ENCODE results near the gene KLHDC9. TPM values are rescaled to one million over a fixed set of nuclear protein-coding genes. Genes with fewer than 3 reads are reported as not detected.

KLHDC9 gene
- total RNA-seq, 1 donor from 2014 or later = 10.9 TPM

DNA sequence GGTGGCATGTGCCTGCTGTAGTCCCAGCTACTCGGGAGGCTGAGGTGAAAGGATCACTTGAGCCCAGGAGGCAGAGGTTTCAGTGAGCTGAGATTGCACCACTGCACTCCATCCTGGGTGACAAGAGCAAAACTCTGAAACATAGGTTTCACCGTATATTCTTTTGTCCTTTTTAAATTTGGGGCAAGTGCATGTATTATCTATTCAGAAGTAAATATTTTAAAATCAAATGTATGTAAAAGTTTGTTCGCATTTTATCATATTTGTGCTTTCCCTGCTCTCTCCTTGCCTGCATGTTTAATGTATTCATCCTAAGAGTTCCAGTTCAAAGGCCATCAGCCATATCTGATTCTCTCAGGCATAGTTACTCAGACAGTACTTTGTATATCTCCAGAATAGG is 47.7 kb downstream of the KLHDC9 start:
- H3K4me1 Mint-ChIP-seq (ENCODE audit: low read depth, unreplicated experiment) = peaks cover 2% of the 10 kb centered on the region
- H3K27me3 Mint-ChIP-seq (ENCODE audit: unreplicated experiment) = no peaks in the 10 kb centered on the region
- no peak overlapping the region for H3K27ac Mint-ChIP-seq (ENCODE audit: unreplicated experiment)
- H3K36me3 Mint-ChIP-seq (ENCODE audit: unreplicated experiment) = no peaks in the 10 kb centered on the region
- TF ChIP-seq CTCF (IDR thresholded peaks at IDR 0.05; ENCODE audit: partially characterized antibody, unreplicated experiment) = no peak
- H3K9me3 Mint-ChIP-seq (ENCODE audit: unreplicated experiment) = no peaks in the 10 kb centered on the region
- no peak overlapping the region for H3K4me3 Mint-ChIP-seq (ENCODE audit: unreplicated experiment)
- DNase-seq = no peak

Other genes with a start within 250 kb of the KLHDC9 start
- gene CD244, start 235.5 kb upstream of the KLHDC9 start, total RNA-seq (ENCODE audit: unreplicated experiment) = not detected
- gene ITLN1, start 213.2 kb upstream of the KLHDC9 start, total RNA-seq (ENCODE audit: unreplicated experiment) = not detected
- gene ITLN2, start 143.6 kb upstream of the KLHDC9 start, total RNA-seq (ENCODE audit: unreplicated experiment) = not detected
- 7.7 TPM for gene F11R, start 77.2 kb upstream of the KLHDC9 start, total RNA-seq (ENCODE audit: unreplicated experiment)
- 24.2 TPM for gene TSTD1, start 59.4 kb upstream of the KLHDC9 start, total RNA-seq (ENCODE audit: unreplicated experiment)
- gene USF1, start 52.4 kb upstream of the KLHDC9 start, total RNA-seq (ENCODE audit: unreplicated experiment) = 158 TPM
- gene ARHGAP30, start 28.5 kb upstream of the KLHDC9 start, total RNA-seq (ENCODE audit: unreplicated experiment) = not detected
- gene NECTIN4, start 8.8 kb upstream of the KLHDC9 start, total RNA-seq (ENCODE audit: unreplicated experiment) = 0.39 TPM
- gene PFDN2, start 19.7 kb downstream of the KLHDC9 start, total RNA-seq (ENCODE audit: unreplicated experiment) = 83.7 TPM
- 40.2 TPM for gene NIT1, start 19.7 kb downstream of the KLHDC9 start, total RNA-seq (ENCODE audit: unreplicated experiment)
- gene DEDD, start 34.3 kb downstream of the KLHDC9 start, total RNA-seq (ENCODE audit: unreplicated experiment) = 34.6 TPM
- gene UFC1, start 55.6 kb downstream of the KLHDC9 start, total RNA-seq (ENCODE audit: unreplicated experiment) = 59.2 TPM
- 21.5 TPM for gene USP21, start 61.1 kb downstream of the KLHDC9 start, total RNA-seq (ENCODE audit: unreplicated experiment)
- gene PPOX, start 68.1 kb downstream of the KLHDC9 start, total RNA-seq (ENCODE audit: unreplicated experiment) = 53.2 TPM
- gene B4GALT3, start 79.1 kb downstream of the KLHDC9 start, total RNA-seq (ENCODE audit: unreplicated experiment) = 35.7 TPM
- gene ADAMTS4, start 100.7 kb downstream of the KLHDC9 start, total RNA-seq (ENCODE audit: unreplicated experiment) = 12.3 TPM
- gene NDUFS2, start 104.0 kb downstream of the KLHDC9 start, total RNA-seq (ENCODE audit: unreplicated experiment) = 112 TPM
- gene FCER1G, start 116.9 kb downstream of the KLHDC9 start, total RNA-seq (ENCODE audit: unreplicated experiment) = 1.3 TPM
- not detected for gene APOA2, start 125.3 kb downstream of the KLHDC9 start, total RNA-seq (ENCODE audit: unreplicated experiment)
- gene TOMM40L, start 127.7 kb downstream of the KLHDC9 start, total RNA-seq (ENCODE audit: unreplicated experiment) = 20.7 TPM
- not detected for gene NR1I3, start 139.8 kb downstream of the KLHDC9 start, total RNA-seq (ENCODE audit: unreplicated experiment)
- gene PCP4L1, start 160.4 kb downstream of the KLHDC9 start, total RNA-seq (ENCODE audit: unreplicated experiment) = 1.1 TPM
- gene MPZ, start 211.6 kb downstream of the KLHDC9 start, total RNA-seq (ENCODE audit: unreplicated experiment) = 16.4 TPM
- gene SDHC, start 216.0 kb downstream of the KLHDC9 start, total RNA-seq (ENCODE audit: unreplicated experiment) = 170 TPM

Measured in glutamatergic neuron (in vitro differentiated cells).